ENCODE measurements around the gene ACP7.
"Not testable (repeated sequence)": the region's sequence is repeated elsewhere in the genome, so short reads cannot be mapped to it uniquely, and the experiment has no call there.

The ACP7 gene

GRCh38 chr19:39133431-39134270, 49.5 kb downstream of the ACP7 start:
- no peak for DNase-seq

GRCh38 chr19:39135701-39136100, 51.5 kb downstream of the ACP7 start:
- DNase-seq: no peak

GRCh38 chr19:39136225-39136940, 52.2 kb downstream of the ACP7 start:
- DNase-seq: no peak

- DNase-seq: no peak
Measured at GRCh38 chr19:39137131-39137530, 53.0 kb downstream of the ACP7 start.

- DNase-seq: no peak
Measured at GRCh38 chr19:39138221-39139211, 54.3 kb downstream of the ACP7 start.

- DNase-seq: no peak
Measured at GRCh38 chr19:39139305-39139874, 55.2 kb downstream of the ACP7 start.

GRCh38 chr19:39139971-39140453, 55.8 kb downstream of the ACP7 start:
- DNase-seq: no peak

- no peak for DNase-seq
Measured at GRCh38 chr19:39140594-39140993, 56.4 kb downstream of the ACP7 start.

- DNase-seq: no peak
Measured at GRCh38 chr19:39141929-39142328, 57.8 kb downstream of the ACP7 start.

- DNase-seq: no peak
Measured at GRCh38 chr19:39142630-39143029, 58.5 kb downstream of the ACP7 start.

GRCh38 chr19:39143757-39144289, 59.7 kb downstream of the ACP7 start:
- not testable (repeated sequence) for DNase-seq

GRCh38 chr19:39144290-39145071, 60.3 kb downstream of the ACP7 start:
- no peak for DNase-seq

- DNase-seq: no peak
Measured at GRCh38 chr19:39145180-39145953, 61.2 kb downstream of the ACP7 start.

GRCh38 chr19:39146091-39146490, 61.9 kb downstream of the ACP7 start:
- DNase-seq: no peak

GRCh38 chr19:39146686-39147450, 62.7 kb downstream of the ACP7 start:
- no peak for DNase-seq

GRCh38 chr19:39147480-39147879, 63.3 kb downstream of the ACP7 start:
- DNase-seq: no peak

GRCh38 chr19:39148939-39149529, 64.9 kb downstream of the ACP7 start:
- DNase-seq: no peak

- DNase-seq: no peak
Measured at GRCh38 chr19:39150235-39150634, 66.1 kb downstream of the ACP7 start.

Data from SHP77 (cell line).